Left ventricle myocardium inferior (tissue), 1 donor: ENCODE results near the gene RFFL. TPM values are rescaled to one million over a fixed set of nuclear protein-coding genes. Genes with fewer than 3 reads are reported as not detected.

Experiments
- DNase-seq: peaks from one replicate; pipeline ENCODE4 v3.0.0-alpha.2; 2020
- H3K27ac ChIP-seq: fragments of 200-600 bp; replicated peaks from 2 replicates; pipeline ENCODE4 v1.8.0; 2021
- H3K27me3 ChIP-seq: fragments of 200-600 bp; 2 replicates; pipeline ENCODE4 v1.8.0; 2021; ENCODE audit warnings: low read depth
- H3K36me3 ChIP-seq: fragments of 200-600 bp; 2 replicates; pipeline ENCODE4 v1.8.0; 2021
- H3K4me1 ChIP-seq: fragments of 200-600 bp; 2 replicates; pipeline ENCODE4 v1.8.0; 2021
- H3K4me3 ChIP-seq: fragments of 200-600 bp; 2 replicates; pipeline ENCODE4 v1.8.0; 2021; ENCODE audit warnings: mild to moderate bottlenecking, moderate library complexity
- H3K9me3 ChIP-seq: fragments of 200-600 bp; replicated peaks from 2 replicates; pipeline ENCODE4 v1.8.0; 2021
- CTCF ChIP-seq: fragments of 200-600 bp; IDR thresholded peaks from 2 replicates; pipeline ENCODE4 v1.8.0; 2021; ENCODE audit warnings: antibody characterized with exemption, mild to moderate bottlenecking, borderline replicate concordance
- intact Hi-C: fragments of 100-400 bp; cut with micrococcal nuclease; formaldehyde crosslinking; loops from one replicate; pipeline ENCODE4 v1.11.0; 2022
- total RNA-seq: library from RNA; stranded (reverse); fragmentation: NEBNext Ultra II Directional; extraction: Animal tissue kit (Norgen Biotek cat#: 25700); gene quantifications from one replicate; pipeline ENCODE4 v1.2.1, GENCODE V29; 2021
- donor health status: DM: no; HTN: yes; CAD: no; lungs with severe emphysema.

RFFL gene
- total RNA-seq, 1 donor from 2014 or later = 10.1 TPM

- Histone ChIP-seq H3K4me3 (no peak overlapping the region), H3K27ac (no peak overlapping the region), H3K4me1 (peaks cover 37% of the 10 kb centered on the region), H3K27me3 (no peaks in the 10 kb centered on the region), H3K36me3 (no peaks in the 10 kb centered on the region), H3K9me3 (no peaks in the 10 kb centered on the region)
- no peak for DNase-seq
- TF ChIP-seq CTCF = no peak
- intact Hi-C loops = no loop called here
Measured at GRCh38 chr17:35086164-35086563, 22.7 kb upstream of the RFFL start.

GRCh38 chr17:35084987-35085386 is 21.5 kb upstream of the RFFL start:
- no peaks in the 10 kb centered on the region for H3K36me3 ChIP-seq
- no peaks in the 10 kb centered on the region for H3K9me3 ChIP-seq
- intact Hi-C loops = no loop called here
- H3K4me3 ChIP-seq = no peak overlapping the region
- peaks cover 36% of the 10 kb centered on the region for H3K4me1 ChIP-seq
- TF ChIP-seq CTCF = no peak
- DNase-seq = no peak
- H3K27me3 ChIP-seq = no peaks in the 10 kb centered on the region
- no peak overlapping the region for H3K27ac ChIP-seq

- no peak for DNase-seq
- H3K4me3 ChIP-seq = no peak overlapping the region
- no peak overlapping the region for H3K27ac ChIP-seq
- no peaks in the 10 kb centered on the region for H3K9me3 ChIP-seq
- peaks cover 20% of the 10 kb centered on the region for H3K4me1 ChIP-seq
- intact Hi-C loops = no loop called here
- no peaks in the 10 kb centered on the region for H3K36me3 ChIP-seq
- no peaks in the 10 kb centered on the region for H3K27me3 ChIP-seq
- no peak for TF ChIP-seq CTCF
Measured at GRCh38 chr17:35083071-35083470, 19.6 kb upstream of the RFFL start.

GRCh38 chr17:35082073-35082657 is 18.7 kb upstream of the RFFL start:
- Histone ChIP-seq H3K4me1 (peaks cover 12% of the 10 kb centered on the region), H3K36me3 (no peaks in the 10 kb centered on the region), H3K27ac (no peak overlapping the region), H3K27me3 (no peaks in the 10 kb centered on the region), H3K4me3 (no peak overlapping the region), H3K9me3 (no peaks in the 10 kb centered on the region)
- no peak for DNase-seq
- no peak for TF ChIP-seq CTCF
- intact Hi-C loops = no loop called here

- no peak for TF ChIP-seq CTCF
- H3K9me3 ChIP-seq = no peaks in the 10 kb centered on the region
- no peak for DNase-seq
- intact Hi-C loops = no loop called here
- peaks cover 12% of the 10 kb centered on the region for H3K4me1 ChIP-seq
- no peak overlapping the region for H3K4me3 ChIP-seq
- no peaks in the 10 kb centered on the region for H3K27me3 ChIP-seq
- no peaks in the 10 kb centered on the region for H3K36me3 ChIP-seq
- no peak overlapping the region for H3K27ac ChIP-seq
Measured at GRCh38 chr17:35081638-35082037, 18.1 kb upstream of the RFFL start.
